Right lobe of liver (tissue), 6 donors: ENCODE results near the gene ASAP2. TPM values are rescaled to one million over a fixed set of nuclear protein-coding genes. Genes with fewer than 3 reads are reported as not detected.

Experiments
- ATAC-seq, 4 donors: fragments of 200-7000 bp; cut with Tn5 transposase; one replicate each; pipeline ENCODE4 v1.9.1; 2020; ENCODE audit warnings: mild to moderate bottlenecking in 4 of 4, moderate library complexity in 4 of 4
- DNase-seq, 3 donors: peaks; one replicate each; pipeline ENCODE4 v3.0.0-alpha.2; 2020
- H3K27ac ChIP-seq, 3 donors: fragments of 200-600 bp; one replicate each; pipeline ENCODE4 v1.8.0; 2022
- H3K27me3 ChIP-seq, 2 donors: fragments of 200-600 bp; one replicate each; pipeline ENCODE4 v1.8.0; 2022
- H3K36me3 ChIP-seq, 4 donors: fragments of 200-600 bp; sonication (generic) in 1 of 4; one replicate each; pipeline versions ENCODE4 v1.5.1 to v1.8.0; 2017 to 2022; ENCODE audit warnings: control low read depth in 1 of 4
- H3K4me1 ChIP-seq, 4 donors: fragments of 200-600 bp; sonication (generic) in 1 of 4; one replicate each; pipeline versions ENCODE4 v1.5.1 to v1.8.0; 2017 to 2022; ENCODE audit warnings: control low read depth in 1 of 4
- H3K4me3 ChIP-seq, 3 donors: fragments of 200-600 bp; one replicate each; pipeline ENCODE4 v1.8.0; 2022
- H3K9me3 ChIP-seq, 4 donors: fragments of 200-600 bp; sonication (generic) in 1 of 4; one replicate each; pipeline versions ENCODE4 v1.5.1 to v1.8.0; 2017 to 2022; ENCODE audit warnings: control low read depth in 1 of 4
- POLR2A ChIP-seq: fragments of 450-650 bp; IDR thresholded peaks from one replicate; pipeline ENCODE4 v1.6.1; 2017; ENCODE audit warnings: antibody characterized with exemption, mild to moderate bottlenecking
- WGBS: methylation state at CpG from one replicate; pipeline ENCODE4 v1.1.6; 2018; ENCODE audit warnings: low coverage, low lambda C conversion rate; ENCODE audit not compliant: insufficient coverage; ENCODE audit errors: missing lambda C conversion rate; 5-methylcytosine and 5-hydroxymethylcytosine counted together
- intact Hi-C, 2 donors: fragments of 100-400 bp; cut with DNase I; formaldehyde crosslinking; loops; one replicate each; pipeline versions ENCODE4 v1.11.2 to v1.14.1; 2022
- total RNA-seq, 6 experiments: library from RNA; depleted of rRNA in 2 of 6; stranded (reverse); fragments of >200 nt in 2 of 6; fragmentation: NEBNext Ultra II Directional in 3 of 6; extraction: Animal tissue kit (Norgen Biotek cat#: 25700) in 3 of 6; gene quantifications; one replicate each; pipeline versions ENCODE4 v1.1.0 to v1.2.4, GENCODE V29; 2016 to 2023
- TF ChIP-seq, protein P1 (sequence below), 4 donors: fragments of 200-600 bp in 3 of 4; fragments of 450-650 bp in 1 of 4; IDR thresholded peaks; one replicate each; pipeline versions ENCODE4 v1.5.1 to v1.8.0; 2016 to 2022; ENCODE audit warnings: antibody characterized with exemption in 4 of 4, mild to moderate bottlenecking in 2 of 4
- donor health status: DM: no; HTN: yes; CAD: no.
- donor health status: DM: no; HTN: no; CAD: no.
- donor health status: DM: no; HTN: no; CAD: no.
- donor health status: DM: no; HTN: yes; CAD: no.
- donor health status: DM: no; HTN: yes; CAD: no.

Gene ASAP2
- total RNA-seq, 6 experiments from 2014 or later, result 2.4 to 5.2 (median 3.9) TPM

DNA sequence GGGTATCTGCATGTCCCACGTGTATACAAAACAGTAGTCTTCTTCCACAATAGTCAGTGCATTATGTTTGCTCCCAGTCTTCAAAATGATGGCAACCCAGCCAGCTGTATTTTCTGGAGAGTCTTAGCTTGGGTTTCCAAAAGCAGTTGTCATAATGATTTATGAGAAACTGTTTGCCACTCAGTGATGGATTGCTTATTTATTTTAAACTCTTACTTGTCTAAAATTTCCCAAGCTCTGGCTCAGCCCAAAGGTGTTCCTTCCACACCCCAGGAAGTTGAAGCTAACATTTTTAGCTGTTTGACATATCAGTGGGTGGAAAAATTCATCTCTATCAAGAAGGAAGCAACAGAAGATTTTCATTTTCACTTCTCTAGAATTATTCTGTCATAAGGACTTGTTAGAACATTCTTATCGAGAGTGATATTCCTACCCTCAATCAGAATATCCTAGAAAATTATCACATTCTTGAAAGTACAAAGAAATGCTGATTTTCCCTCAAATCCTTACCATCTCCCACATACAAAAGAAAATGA lies 78.8 kb downstream of the ASAP2 start:
- no peaks in the 10 kb centered on the region for H3K9me3 ChIP-seq
- no peak overlapping the region for H3K4me3 ChIP-seq
- intact Hi-C loops, result no loop called here
- DNase-seq (no peak), ATAC-seq (no peak)
- no peaks in the 10 kb centered on the region for H3K36me3 ChIP-seq
- WGBS, result 39% methylated on average over 2 of the region's 2 CpGs
- TF ChIP-seq, protein P1, sequence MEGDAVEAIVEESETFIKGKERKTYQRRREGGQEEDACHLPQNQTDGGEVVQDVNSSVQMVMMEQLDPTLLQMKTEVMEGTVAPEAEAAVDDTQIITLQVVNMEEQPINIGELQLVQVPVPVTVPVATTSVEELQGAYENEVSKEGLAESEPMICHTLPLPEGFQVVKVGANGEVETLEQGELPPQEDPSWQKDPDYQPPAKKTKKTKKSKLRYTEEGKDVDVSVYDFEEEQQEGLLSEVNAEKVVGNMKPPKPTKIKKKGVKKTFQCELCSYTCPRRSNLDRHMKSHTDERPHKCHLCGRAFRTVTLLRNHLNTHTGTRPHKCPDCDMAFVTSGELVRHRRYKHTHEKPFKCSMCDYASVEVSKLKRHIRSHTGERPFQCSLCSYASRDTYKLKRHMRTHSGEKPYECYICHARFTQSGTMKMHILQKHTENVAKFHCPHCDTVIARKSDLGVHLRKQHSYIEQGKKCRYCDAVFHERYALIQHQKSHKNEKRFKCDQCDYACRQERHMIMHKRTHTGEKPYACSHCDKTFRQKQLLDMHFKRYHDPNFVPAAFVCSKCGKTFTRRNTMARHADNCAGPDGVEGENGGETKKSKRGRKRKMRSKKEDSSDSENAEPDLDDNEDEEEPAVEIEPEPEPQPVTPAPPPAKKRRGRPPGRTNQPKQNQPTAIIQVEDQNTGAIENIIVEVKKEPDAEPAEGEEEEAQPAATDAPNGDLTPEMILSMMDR (IDR thresholded peaks at IDR 0.05), result no peak
- no peak for TF ChIP-seq POLR2A
- no peaks in the 10 kb centered on the region for H3K27me3 ChIP-seq
- no peak overlapping the region for H3K27ac ChIP-seq
- no peaks in the 10 kb centered on the region for H3K4me1 ChIP-seq

GRCh38 chr2:9285921-9286320 lies 79.3 kb downstream of the ASAP2 start:
- DNase-seq (no peak), ATAC-seq (no peak)
- no peaks in the 10 kb centered on the region for H3K4me1 ChIP-seq
- H3K36me3 ChIP-seq, result no peaks in the 10 kb centered on the region
- intact Hi-C loops, result no loop called here
- TF ChIP-seq, protein P1 (IDR thresholded peaks at IDR 0.05), result no peak
- no peak for TF ChIP-seq POLR2A
- WGBS, result 97% methylated on average over 3 of the region's 4 CpGs
- H3K4me3 ChIP-seq, result no peak overlapping the region
- H3K27me3 ChIP-seq, result no peaks in the 10 kb centered on the region
- H3K9me3 ChIP-seq, result no peaks in the 10 kb centered on the region
- no peak overlapping the region for H3K27ac ChIP-seq

GRCh38 chr2:9286554-9287399 lies 80.2 kb downstream of the ASAP2 start:
- H3K27me3 ChIP-seq, result no peaks in the 10 kb centered on the region
- no peak for DNase-seq
- no peaks in the 10 kb centered on the region for H3K9me3 ChIP-seq
- no peak overlapping the region for H3K4me3 ChIP-seq
- 71% methylated on average over 5 of the region's 12 CpGs for WGBS
- no peaks in the 10 kb centered on the region for H3K36me3 ChIP-seq
- ATAC-seq, result no peak
- no peaks in the 10 kb centered on the region for H3K4me1 ChIP-seq
- H3K27ac ChIP-seq, result no peak overlapping the region
- no peak for TF ChIP-seq POLR2A
- TF ChIP-seq, protein P1 (IDR thresholded peaks at IDR 0.05), result no peak
- intact Hi-C loops, result no loop called here

DNA sequence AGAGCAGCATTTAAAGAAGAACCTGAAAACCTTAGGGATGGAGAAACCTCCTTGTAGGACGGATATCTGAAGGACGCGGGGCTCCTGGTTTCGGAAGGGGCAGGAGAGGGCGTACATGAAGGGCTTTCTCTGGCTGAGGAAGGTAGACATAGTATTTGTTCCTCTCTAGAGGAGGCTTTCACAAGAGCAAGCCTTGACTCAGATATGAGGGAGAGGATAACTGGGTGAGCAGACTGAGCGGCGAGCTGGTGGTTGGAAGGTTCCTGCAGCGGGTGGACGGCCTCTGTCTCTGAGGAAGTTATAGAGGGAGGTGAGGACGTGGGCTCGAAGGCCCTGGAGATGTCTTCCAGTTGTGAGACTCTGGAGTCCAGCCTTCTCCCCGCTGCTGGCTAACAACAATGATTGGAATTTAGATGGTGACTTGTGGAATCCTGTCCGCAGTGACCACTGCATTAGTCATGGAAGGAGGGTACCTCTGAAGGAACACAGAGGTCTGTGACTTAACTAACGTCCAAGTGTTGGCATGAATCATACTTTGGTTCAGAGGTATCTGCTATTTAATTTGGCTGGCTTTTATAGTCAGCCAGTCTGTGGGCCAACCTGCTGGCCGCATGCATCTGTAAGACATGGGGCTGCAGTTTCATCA lies 80.9 kb downstream of the ASAP2 start:
- no peak overlapping the region for H3K4me3 ChIP-seq
- H3K9me3 ChIP-seq, result no peaks in the 10 kb centered on the region
- no peak for TF ChIP-seq POLR2A
- TF ChIP-seq, protein P1 (IDR thresholded peaks at IDR 0.05), result no peak
- no peak for DNase-seq
- intact Hi-C loops, result no loop called here
- H3K36me3 ChIP-seq, result no peaks in the 10 kb centered on the region
- H3K4me1 ChIP-seq, result no peaks in the 10 kb centered on the region
- ATAC-seq, result no peak
- WGBS, result 93% methylated on average over 10 of the region's 15 CpGs
- no peaks in the 10 kb centered on the region for H3K27me3 ChIP-seq
- no peak overlapping the region for H3K27ac ChIP-seq
